GM19324 (cell line): ENCODE measurements around the gene FAM171A2.
"Not testable (repeated sequence)": the region's sequence is repeated elsewhere in the genome, so short reads cannot be mapped to it uniquely, and the experiment has no call there.

Source experiments
- ATAC-seq: cut with Tn5 transposase; IDR thresholded peaks from one replicate; pipeline ENCODE4 v1.9.1; 2021; ENCODE audit warnings: mild to moderate bottlenecking, moderate library complexity; ENCODE audit not compliant: unreplicated experiment, low FRiP score

FAM171A2 gene

GRCh38 chr17:44363613-44364159 lies at the start of gene FAM171A2:
TSS of gene FAM171A2 (minus strand) at chr17:44363853. CDS start at chr17:44363714, 139 bp downstream.
- ATAC-seq, result peak; percentile 79

DNA sequence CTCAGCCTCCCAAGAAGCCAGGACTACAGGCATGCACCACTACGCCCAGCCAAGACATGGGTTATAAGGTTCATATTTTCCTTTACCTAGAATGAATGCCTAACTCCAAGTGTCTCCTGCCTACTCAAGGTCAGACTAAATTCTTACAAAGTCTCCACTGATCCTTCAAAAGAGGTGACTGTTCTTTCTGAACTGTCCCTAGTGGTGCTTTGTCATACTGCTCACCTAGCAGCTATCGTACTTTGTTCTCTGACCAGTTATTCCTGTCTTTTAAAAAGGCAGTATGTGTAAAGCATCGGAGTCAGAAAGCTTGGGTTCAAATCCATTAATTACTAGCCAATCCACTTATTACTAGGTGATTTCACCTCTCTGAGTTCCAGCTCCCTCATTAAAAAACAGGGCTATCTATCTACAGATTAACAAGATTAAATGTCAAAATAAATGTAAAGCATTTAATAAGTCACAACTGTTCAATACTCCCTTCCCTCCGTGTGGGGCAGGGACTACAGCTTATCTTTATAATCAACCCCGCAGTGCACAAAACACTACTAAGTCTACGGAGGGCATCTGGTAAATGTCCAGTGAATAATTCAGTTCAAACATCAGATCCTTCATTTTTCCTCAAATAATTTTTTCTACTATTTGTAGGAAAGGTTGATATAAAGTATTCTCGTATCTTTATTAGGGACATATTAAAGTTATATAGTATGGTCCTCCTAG lies 45.8 kb upstream of the FAM171A2 start:
- ATAC-seq, result no peak

GRCh38 chr17:44408786-44409185 lies 45.1 kb upstream of the FAM171A2 start:
- no peak for ATAC-seq

DNA sequence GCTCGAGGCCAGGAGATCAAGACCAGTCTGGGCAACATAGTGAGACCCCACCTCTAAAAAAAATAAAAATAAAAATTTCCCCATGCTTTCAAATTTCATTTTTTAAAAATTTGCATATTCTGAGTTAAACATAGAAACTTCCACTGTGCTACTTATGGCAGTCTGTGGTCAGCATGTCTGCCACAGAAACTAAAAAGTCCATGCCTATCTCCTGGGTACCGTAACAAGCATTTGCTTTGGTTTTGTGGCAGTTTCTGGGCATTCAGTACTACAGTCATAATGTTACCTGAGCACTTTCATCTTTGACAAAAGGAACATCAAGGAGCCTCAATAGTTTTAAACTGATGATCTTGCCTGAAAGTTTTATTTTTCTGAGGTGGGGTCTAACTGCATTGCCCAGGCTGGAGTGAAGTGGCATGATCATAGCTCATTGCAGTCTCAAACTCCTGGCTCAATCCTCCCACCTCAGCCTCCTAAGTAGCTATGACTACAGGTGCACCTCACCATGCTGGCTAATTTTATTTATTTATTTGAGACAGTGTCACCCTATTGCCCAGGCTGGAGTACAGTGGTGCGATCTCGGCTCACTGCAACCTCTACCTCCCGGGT lies 39.0 kb upstream of the FAM171A2 start:
- no peak for ATAC-seq

DNA sequence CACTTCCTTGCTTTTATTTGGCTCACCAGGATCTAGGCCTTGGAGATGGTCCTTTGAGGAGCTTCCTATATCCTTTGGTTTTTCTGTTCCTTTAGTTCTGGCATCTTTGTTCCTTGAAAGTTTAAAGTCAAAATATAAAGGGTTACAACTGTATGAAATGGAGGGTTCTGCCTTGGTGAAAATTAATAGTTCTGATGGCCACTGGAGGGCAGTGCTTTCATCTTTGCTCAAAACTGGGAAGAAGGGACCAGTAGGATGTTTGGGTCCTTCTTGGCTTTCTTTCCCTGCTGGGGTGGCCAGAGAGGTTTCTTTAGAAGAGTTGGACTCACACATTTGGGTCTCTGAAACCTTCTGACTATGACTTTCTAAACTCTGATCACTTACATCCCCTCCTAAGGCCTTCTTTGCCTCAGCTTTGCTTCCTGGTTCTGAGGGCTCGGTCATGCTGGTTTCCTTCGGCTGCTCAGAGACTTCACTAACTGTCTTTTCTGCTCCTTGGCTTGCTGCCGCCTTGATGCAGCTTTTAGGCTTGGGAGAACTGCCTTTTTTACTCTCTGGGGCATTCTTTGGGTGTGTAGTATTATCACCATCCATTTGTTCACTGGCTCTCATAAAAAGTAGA lies 36.7 kb upstream of the FAM171A2 start:
- ATAC-seq, result no peak

GRCh38 chr17:44398692-44399691 lies 35.3 kb upstream of the FAM171A2 start:
- ATAC-seq, result no peak

- ATAC-seq, result no peak
These were observed 34.1 kb upstream of the FAM171A2 start for GRCh38 chr17:44397479-44398440.

- no peak for ATAC-seq
These were observed 33.3 kb upstream of the FAM171A2 start for GRCh38 chr17:44396946-44397345.

DNA sequence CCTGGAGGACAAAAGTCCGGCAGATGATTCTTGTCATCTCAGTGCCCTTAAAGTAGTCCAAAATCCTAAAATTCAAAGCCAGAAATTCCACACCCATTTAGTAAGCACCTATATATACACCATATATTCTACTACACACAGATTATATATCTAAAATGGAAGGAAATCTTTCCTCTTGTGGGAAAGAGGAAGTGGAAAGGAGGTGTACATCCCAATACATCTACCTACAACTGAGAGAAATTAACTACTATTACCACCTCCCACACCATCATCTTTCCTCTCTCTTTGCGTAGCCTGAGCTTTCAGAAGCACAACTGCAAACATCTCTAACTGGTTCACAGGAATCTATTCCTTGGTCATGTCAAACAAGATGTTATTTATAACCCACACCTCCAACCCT lies 31.2 kb upstream of the FAM171A2 start:
- no peak for ATAC-seq

- not testable (repeated sequence) for ATAC-seq
These were observed 30.5 kb upstream of the FAM171A2 start for GRCh38 chr17:44394112-44394511.

- no peak for ATAC-seq
These were observed 26.7 kb upstream of the FAM171A2 start for GRCh38 chr17:44390250-44390870.

DNA sequence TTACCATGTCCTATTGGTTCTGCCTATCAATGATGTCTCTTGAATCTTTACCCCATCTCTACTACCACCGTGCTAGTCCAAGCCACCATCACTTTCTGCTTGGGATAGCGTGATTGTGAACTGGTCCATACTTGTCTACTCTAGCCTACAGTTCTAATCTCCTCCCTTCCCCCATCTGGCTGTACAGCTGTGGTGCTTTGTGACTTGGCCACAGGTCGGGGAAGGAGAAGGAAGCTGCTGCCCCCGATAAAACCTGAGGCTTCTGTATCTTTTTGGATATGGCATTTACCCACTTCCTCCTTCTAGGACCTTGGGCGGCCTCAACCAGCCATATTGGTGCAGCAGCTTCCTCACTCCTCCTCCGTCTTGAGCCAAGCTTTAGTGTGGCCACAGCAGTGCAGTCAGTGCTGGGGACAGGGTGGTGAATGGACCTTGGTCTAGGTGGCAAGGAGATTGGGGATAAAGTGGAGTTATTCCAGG lies 26.1 kb upstream of the FAM171A2 start:
- ATAC-seq, result no peak

GRCh38 chr17:44389281-44389680 lies 25.6 kb upstream of the FAM171A2 start, which contains the start of gene ITGA2B:
TSS of gene ITGA2B (minus strand) at chr17:44389649. CDS start at chr17:44389473, 176 bp downstream.
- no peak for ATAC-seq

GRCh38 chr17:44387804-44388203 lies 24.2 kb upstream of the FAM171A2 start:
- ATAC-seq, result no peak

DNA sequence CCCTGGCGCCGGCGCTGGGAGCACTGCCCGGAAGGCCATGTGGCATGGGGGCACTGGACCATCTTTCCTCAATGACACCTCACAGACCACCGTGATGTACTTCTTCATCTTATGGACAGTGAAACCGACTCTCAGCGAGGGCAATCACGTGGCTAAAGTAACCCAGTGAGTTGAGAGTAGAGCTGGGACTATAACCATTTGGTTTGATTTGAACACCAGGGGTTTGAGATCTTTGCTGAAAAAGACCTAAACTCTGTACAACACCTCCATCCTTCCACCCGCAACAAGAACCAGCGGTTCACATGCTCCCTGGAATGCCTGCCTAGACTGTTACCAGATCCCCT lies 22.5 kb upstream of the FAM171A2 start:
- ATAC-seq, result no peak

DNA sequence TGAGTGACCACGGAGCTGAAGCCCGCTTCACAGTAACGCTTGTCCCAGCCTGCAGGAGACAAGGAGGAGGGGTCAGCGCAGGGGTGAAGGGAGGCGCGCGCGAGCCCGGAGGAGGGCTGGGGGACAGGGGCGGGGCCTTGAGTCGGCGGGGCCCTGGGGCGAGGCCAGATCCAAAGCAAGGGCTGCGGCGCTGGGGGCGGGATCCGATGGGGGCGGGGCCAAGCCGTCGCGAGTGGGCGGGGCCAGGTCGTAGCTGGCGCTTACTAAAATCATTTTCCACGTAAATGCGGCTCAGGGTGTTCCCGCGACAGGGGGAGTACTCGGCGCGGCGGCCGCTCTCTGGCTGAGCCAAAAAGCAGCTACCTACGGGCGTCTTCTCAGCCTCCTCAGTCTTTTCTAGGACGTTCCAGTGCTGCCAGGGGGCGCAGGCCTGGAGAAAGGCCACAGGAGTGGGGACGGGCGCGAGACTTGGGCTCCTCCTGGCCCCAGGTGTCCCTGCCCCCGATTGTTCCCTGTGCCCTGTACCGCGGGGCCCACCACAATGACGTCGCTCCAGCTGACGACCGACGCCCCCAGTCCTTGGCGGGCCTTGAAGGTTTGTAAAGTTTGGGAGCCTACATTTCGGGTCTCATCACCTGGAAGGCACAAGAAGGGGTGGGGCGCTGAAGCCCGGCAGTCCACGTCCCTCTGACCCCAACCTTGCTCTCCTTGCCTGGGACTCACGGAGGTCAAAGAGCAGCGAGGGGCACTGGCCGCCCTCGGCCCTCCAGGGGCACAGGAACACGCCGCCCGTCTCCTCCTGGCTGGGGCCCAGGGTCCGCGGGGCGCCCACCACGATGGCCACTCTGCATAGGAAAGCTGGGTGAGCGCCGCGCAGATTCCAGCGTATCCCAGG lies 21.9 kb upstream of the FAM171A2 start:
- no peak for ATAC-seq

DNA sequence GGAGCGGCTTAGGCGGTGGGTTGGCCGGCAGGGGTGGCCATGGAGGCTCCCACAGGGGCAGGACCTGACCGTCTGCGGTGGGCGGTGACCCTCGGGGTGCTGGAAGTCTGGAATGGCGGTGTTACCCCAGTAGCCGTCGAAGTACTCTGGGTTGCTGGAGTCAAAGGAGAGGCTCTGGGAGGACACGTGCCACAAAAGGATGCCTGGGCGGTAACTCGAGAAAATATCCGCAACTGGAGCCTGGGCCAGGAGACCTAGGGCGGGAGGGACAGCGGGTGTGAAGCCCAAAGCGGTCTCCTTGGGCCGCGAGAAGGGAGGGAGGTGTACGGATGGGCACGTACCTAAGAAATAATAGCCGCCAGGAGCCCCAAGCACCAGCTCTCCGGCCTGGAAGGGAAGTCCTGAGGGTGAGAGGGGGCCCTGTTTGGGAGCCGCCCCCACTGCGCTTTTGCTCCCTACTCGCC lies 21.2 kb upstream of the FAM171A2 start:
- ATAC-seq, result no peak
